ENCODE data around the gene GAS2L2. TPM values are rescaled to one million over a fixed set of nuclear protein-coding genes. Genes with fewer than 3 reads are reported as not detected.

The GAS2L2 gene
- total and polyA plus RNA-seq, 2 experiments from 2014 or later, result not detected

GRCh38 chr17:35710950-35711349, 42.1 kb downstream of the GAS2L2 start:
- H3F3A ChIP-seq (ENCODE audit: insufficient read depth), result peaks cover 20% of the 10 kb centered on the region
- H3K9ac ChIP-seq, result no peak overlapping the region
- no peak overlapping the region for H2AFZ ChIP-seq
- in situ Hi-C loops (cut with MboI), result no loop called here
- H4K20me1 ChIP-seq (ENCODE audit: insufficient read depth), result no peaks in the 10 kb centered on the region; the same call in 1 of the 2 replicates
- H3K79me2 ChIP-seq (ENCODE audit: insufficient read depth), result no peaks in the 10 kb centered on the region; the same call in 1 of the 2 replicates
- no peaks in the 10 kb centered on the region for H3K9me3 ChIP-seq (ENCODE audit: low read depth)
- H3K9me2 ChIP-seq (ENCODE audit: insufficient read depth), result no peaks in the 10 kb centered on the region
- H3K27ac ChIP-seq, result no peak overlapping the region
- peaks cover 16% of the 10 kb centered on the region for H3K4me1 ChIP-seq (ENCODE audit: insufficient read depth)
- H3K27me3 ChIP-seq (replicated peaks; ENCODE audit: insufficient read depth), result no peaks in the 10 kb centered on the region
- no peak for TF ChIP-seq EZH2 (IDR thresholded peaks at IDR 0.05; ENCODE audit: insufficient read depth, poor library complexity, severe bottlenecking)
- TF ChIP-seq EZH2phosphoT487 (IDR thresholded peaks at IDR 0.05; ENCODE audit: insufficient read depth, low read depth), result no peak
- no peak overlapping the region for H3K4me2 ChIP-seq (ENCODE audit: unreplicated experiment)
- no peak for DNase-seq
- 98 to 100% methylated on average over 2 of the region's 2 CpGs for WGBS, 2 experiments (ENCODE audit: low coverage in 1 of 2, low lambda C conversion rate in 2 of 2, missing lambda C conversion rate in 2 of 2)
- no peak overlapping the region for H3K4me3 ChIP-seq
- peaks cover 23% of the 10 kb centered on the region for H3K36me3 ChIP-seq (ENCODE audit: low read depth)

GRCh38 chr17:35709874-35710273, 43.2 kb downstream of the GAS2L2 start:
- in situ Hi-C loops (cut with MboI), result no loop called here
- H3K4me2 ChIP-seq (ENCODE audit: unreplicated experiment), result no peak overlapping the region
- no peaks in the 10 kb centered on the region for H3K9me2 ChIP-seq (ENCODE audit: insufficient read depth)
- no peaks in the 10 kb centered on the region; the same call in 1 of the 2 replicates for H3K79me2 ChIP-seq (ENCODE audit: insufficient read depth)
- WGBS, 2 experiments (ENCODE audit: low coverage in 1 of 2, low lambda C conversion rate in 2 of 2, missing lambda C conversion rate in 2 of 2), result 71 to 73% methylated on average over 3 of the region's 3 CpGs
- no peak overlapping the region for H2AFZ ChIP-seq
- H3F3A ChIP-seq (ENCODE audit: insufficient read depth), result peaks cover 20% of the 10 kb centered on the region
- H3K4me1 ChIP-seq (ENCODE audit: insufficient read depth), result peaks cover 16% of the 10 kb centered on the region
- no peak overlapping the region for H3K27ac ChIP-seq
- H3K36me3 ChIP-seq (ENCODE audit: low read depth), result peaks cover 23% of the 10 kb centered on the region
- no peaks in the 10 kb centered on the region for H3K27me3 ChIP-seq (replicated peaks; ENCODE audit: insufficient read depth)
- no peaks in the 10 kb centered on the region; the same call in 1 of the 2 replicates for H4K20me1 ChIP-seq (ENCODE audit: insufficient read depth)
- no peak for TF ChIP-seq EZH2 (IDR thresholded peaks at IDR 0.05; ENCODE audit: insufficient read depth, poor library complexity, severe bottlenecking)
- no peak for TF ChIP-seq EZH2phosphoT487 (IDR thresholded peaks at IDR 0.05; ENCODE audit: insufficient read depth, low read depth)
- H3K4me3 ChIP-seq, result no peak overlapping the region
- H3K9me3 ChIP-seq (ENCODE audit: low read depth), result no peaks in the 10 kb centered on the region
- no peak overlapping the region for H3K9ac ChIP-seq
- peak; percentile 29 for DNase-seq

GRCh38 chr17:35708951-35709350, 44.1 kb downstream of the GAS2L2 start:
- Histone ChIP-seq H3K4me3 (no peak overlapping the region), H3K27ac (no peak overlapping the region), H3K9ac (no peak overlapping the region), H3K4me2 (ENCODE audit: unreplicated experiment) (no peak overlapping the region), H3K9me3 (ENCODE audit: low read depth) (no peaks in the 10 kb centered on the region), H3K4me1 (ENCODE audit: insufficient read depth) (peaks cover 13% of the 10 kb centered on the region), H3K9me2 (ENCODE audit: insufficient read depth) (no peaks in the 10 kb centered on the region), H2AFZ (no peak overlapping the region), H3F3A (ENCODE audit: insufficient read depth) (peaks cover 18% of the 10 kb centered on the region), H3K36me3 (ENCODE audit: low read depth) (peaks cover 23% of the 10 kb centered on the region), H4K20me1 (ENCODE audit: insufficient read depth) (no peaks in the 10 kb centered on the region; the same call in 1 of the 2 replicates), H3K27me3 (replicated peaks; ENCODE audit: insufficient read depth) (no peaks in the 10 kb centered on the region), H3K79me2 (ENCODE audit: insufficient read depth) (peaks cover 2% of the 10 kb centered on the region; the same call in 1 of the 2 replicates)
- WGBS, 2 experiments (ENCODE audit: low coverage in 1 of 2, low lambda C conversion rate in 2 of 2, missing lambda C conversion rate in 2 of 2), result 94 to 100% methylated on average over 3 of the region's 3 CpGs
- in situ Hi-C loops (cut with MboI), result no loop called here
- no peak for DNase-seq
- TF ChIP-seq EZH2phosphoT487 (IDR thresholded peaks at IDR 0.05; ENCODE audit: insufficient read depth, low read depth) (no peak), EZH2 (IDR thresholded peaks at IDR 0.05; ENCODE audit: insufficient read depth, poor library complexity, severe bottlenecking) (no peak)

GRCh38 chr17:35708149-35708548, 44.9 kb downstream of the GAS2L2 start:
- peaks cover 10% of the 10 kb centered on the region; the same call in 1 of the 2 replicates for H3K79me2 ChIP-seq (ENCODE audit: insufficient read depth)
- no peaks in the 10 kb centered on the region for H3K9me3 ChIP-seq (ENCODE audit: low read depth)
- WGBS, 2 experiments (ENCODE audit: low coverage in 1 of 2, low lambda C conversion rate in 2 of 2, missing lambda C conversion rate in 2 of 2), result 96 to 97% methylated on average over 3 of the region's 3 CpGs
- in situ Hi-C loops (cut with MboI), result no loop called here
- H3K36me3 ChIP-seq (ENCODE audit: low read depth), result peaks cover 23% of the 10 kb centered on the region
- no peak for TF ChIP-seq EZH2phosphoT487 (IDR thresholded peaks at IDR 0.05; ENCODE audit: insufficient read depth, low read depth)
- no peak for TF ChIP-seq EZH2 (IDR thresholded peaks at IDR 0.05; ENCODE audit: insufficient read depth, poor library complexity, severe bottlenecking)
- H3K27me3 ChIP-seq (replicated peaks; ENCODE audit: insufficient read depth), result no peaks in the 10 kb centered on the region
- no peak for DNase-seq
- no peak overlapping the region for H3K4me3 ChIP-seq
- no peak overlapping the region for H3K4me2 ChIP-seq (ENCODE audit: unreplicated experiment)
- H3K4me1 ChIP-seq (ENCODE audit: insufficient read depth), result peaks cover 7% of the 10 kb centered on the region
- no peaks in the 10 kb centered on the region for H3K9me2 ChIP-seq (ENCODE audit: insufficient read depth)
- H3F3A ChIP-seq (ENCODE audit: insufficient read depth), result peaks cover 12% of the 10 kb centered on the region
- no peak overlapping the region for H2AFZ ChIP-seq
- H3K27ac ChIP-seq, result no peak overlapping the region
- no peak overlapping the region for H3K9ac ChIP-seq
- no peaks in the 10 kb centered on the region; the same call in 1 of the 2 replicates for H4K20me1 ChIP-seq (ENCODE audit: insufficient read depth)
